ENCODE data around the gene TP53BP2. TPM values are rescaled to one million over a fixed set of nuclear protein-coding genes. Genes with fewer than 3 reads are reported as not detected.
"Not testable (repeated sequence)": the region's sequence is repeated elsewhere in the genome, so short reads cannot be mapped to it uniquely, and the experiment has no call there.

TP53BP2 gene
- total RNA-seq, 1 experiment from 2014 or later: 32.0 TPM

DNA sequence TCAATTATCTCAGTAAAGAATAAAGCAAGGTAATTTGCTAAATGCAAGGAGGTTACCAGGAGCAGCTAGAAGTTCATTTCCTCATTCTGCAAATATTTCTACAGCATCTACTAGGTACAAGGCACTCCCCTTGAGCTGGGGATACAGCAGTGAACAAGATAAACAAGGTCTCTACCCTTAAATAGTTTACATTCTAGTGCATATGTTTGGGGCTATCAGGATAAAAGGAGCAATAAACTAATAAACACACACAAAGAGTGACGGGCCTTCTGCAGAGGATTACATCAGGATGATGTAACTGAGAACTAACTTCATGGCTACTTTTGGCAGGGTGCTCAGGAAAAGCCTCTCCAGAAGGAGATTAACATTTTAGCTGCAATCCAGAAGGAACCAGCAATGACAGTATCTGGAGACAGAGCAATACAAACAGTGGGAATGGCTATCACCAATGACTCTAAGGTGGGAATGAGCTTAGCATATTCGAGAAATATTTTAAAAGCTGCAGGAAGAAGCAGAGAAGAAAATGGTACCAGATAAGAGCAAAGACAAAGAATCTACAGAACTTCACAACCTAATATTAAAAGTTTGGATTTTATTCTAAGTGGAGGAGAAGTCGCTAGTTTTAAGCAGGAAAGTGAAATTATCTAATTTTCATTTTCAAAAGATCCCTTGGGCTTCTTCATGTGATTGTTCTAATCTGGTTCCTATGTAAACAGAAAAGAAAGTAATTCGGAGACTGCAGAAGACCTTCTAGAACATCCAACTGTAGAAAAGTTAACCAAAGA, 25.8 kb downstream of the TP53BP2 start:
- intact Hi-C loops (cut with micrococcal nuclease): loop anchor here (10.0 kb wide), 1 partner anchor 295 kb away; the partner anchor contains the start of gene FBXO28
- peaks cover 3% of the 10 kb centered on the region; the same call in 1 of the 2 replicates for H3K36me3 ChIP-seq (ENCODE audit: low read depth, low read length)
- ChIA-PET POLR2A (ENCODE audit: unreplicated experiment) (interaction anchor here (0.6 kb wide), 1 partner anchor 45 kb away, joined by 3 read pairs; no protein-coding TSS in a partner anchor), CTCF (no interaction called here)
- DNase-seq: no peak
- H2AFZ ChIP-seq (ENCODE audit: low read length): no peak overlapping the region
- no peak for TF ChIP-seq EZH2 (IDR thresholded peaks at IDR 0.05; ENCODE audit: low read length, unreplicated experiment)
- TF ChIP-seq, protein P1, sequence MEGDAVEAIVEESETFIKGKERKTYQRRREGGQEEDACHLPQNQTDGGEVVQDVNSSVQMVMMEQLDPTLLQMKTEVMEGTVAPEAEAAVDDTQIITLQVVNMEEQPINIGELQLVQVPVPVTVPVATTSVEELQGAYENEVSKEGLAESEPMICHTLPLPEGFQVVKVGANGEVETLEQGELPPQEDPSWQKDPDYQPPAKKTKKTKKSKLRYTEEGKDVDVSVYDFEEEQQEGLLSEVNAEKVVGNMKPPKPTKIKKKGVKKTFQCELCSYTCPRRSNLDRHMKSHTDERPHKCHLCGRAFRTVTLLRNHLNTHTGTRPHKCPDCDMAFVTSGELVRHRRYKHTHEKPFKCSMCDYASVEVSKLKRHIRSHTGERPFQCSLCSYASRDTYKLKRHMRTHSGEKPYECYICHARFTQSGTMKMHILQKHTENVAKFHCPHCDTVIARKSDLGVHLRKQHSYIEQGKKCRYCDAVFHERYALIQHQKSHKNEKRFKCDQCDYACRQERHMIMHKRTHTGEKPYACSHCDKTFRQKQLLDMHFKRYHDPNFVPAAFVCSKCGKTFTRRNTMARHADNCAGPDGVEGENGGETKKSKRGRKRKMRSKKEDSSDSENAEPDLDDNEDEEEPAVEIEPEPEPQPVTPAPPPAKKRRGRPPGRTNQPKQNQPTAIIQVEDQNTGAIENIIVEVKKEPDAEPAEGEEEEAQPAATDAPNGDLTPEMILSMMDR (conservative IDR thresholded peaks at IDR 0.05; ENCODE audit: low read depth, low read length): no peak
- no peak for TF ChIP-seq EZH2phosphoT487 (IDR thresholded peaks at IDR 0.05; ENCODE audit: borderline replicate concordance, low read length)
- H4K20me1 ChIP-seq (ENCODE audit: low read length): peaks cover 8% of the 10 kb centered on the region; the same call in 1 of the 2 replicates
- no peak overlapping the region for H3K9ac ChIP-seq (ENCODE audit: low read length)
- no peaks in the 10 kb centered on the region for H3K9me3 ChIP-seq (ENCODE audit: low read length)
- no peaks in the 10 kb centered on the region for H3F3A ChIP-seq (ENCODE audit: low read length, unreplicated experiment)
- H3K27ac ChIP-seq (ENCODE audit: low read length): no peak overlapping the region
- ATAC-seq: no peak
- BruUV-seq (replicated peaks): no TSS peak
- no peak overlapping the region for H3K4me3 ChIP-seq (ENCODE audit: low read length)
- no peaks in the 10 kb centered on the region for H3K9me2 ChIP-seq (replicated peaks; ENCODE audit: low read length)
- no peak overlapping the region for H3K4me2 ChIP-seq (ENCODE audit: low read length)
- peaks cover 43% of the 10 kb centered on the region for H3K79me2 ChIP-seq (ENCODE audit: low read length)
- peaks cover 20% of the 10 kb centered on the region for H3K4me1 ChIP-seq (ENCODE audit: insufficient read depth, low read length)
- H3K27me3 ChIP-seq (ENCODE audit: low read length): no peaks in the 10 kb centered on the region

DNA sequence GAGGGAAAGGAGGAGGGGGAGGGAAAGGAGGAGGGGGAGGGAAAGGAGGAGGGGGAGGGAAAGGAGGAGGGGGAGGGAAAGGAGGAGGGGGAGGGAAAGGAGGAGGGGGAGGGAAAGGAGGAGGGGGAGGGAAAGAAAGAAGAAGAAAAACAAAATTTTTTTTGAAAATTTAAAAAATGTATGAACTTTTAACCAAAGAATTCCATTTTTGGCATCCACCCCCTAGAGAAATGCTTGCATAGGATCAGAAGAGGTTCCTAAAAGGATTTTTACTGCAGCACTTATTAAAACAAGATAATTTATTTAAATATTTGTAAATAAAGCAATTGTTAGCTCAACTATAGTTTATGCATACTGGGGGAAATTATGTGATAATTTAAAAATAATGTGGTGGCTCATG, 28.5 kb downstream of the TP53BP2 start:
- H3K4me2 ChIP-seq (ENCODE audit: low read length): not testable (repeated sequence)
- intact Hi-C loops (cut with micrococcal nuclease): loop anchor here (10.0 kb wide), 1 partner anchor 298 kb away; the partner anchor contains the start of gene FBXO28

DNA sequence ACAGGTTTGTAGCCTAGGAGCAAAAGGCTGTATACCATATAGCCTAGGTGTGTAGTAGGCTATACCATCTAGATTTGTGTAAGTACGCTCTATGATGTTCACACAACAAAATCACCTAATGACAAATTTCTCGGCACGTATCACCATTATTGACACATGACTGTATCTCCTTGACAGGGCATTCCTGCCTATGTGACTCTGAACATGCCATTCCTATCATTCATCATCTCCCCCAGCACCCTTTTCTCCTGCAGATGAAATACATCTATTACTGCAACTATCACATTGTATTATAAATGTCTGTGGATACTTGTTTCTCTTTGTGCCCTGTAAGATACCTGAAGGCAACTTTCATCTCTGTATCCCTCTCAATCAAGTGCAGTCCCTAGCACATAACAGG, 29.9 kb downstream of the TP53BP2 start:
- Histone ChIP-seq H3K36me3 (ENCODE audit: low read depth, low read length) (peaks cover 17% of the 10 kb centered on the region; the same call in 1 of the 2 replicates), H3K9me2 (replicated peaks; ENCODE audit: low read length) (no peaks in the 10 kb centered on the region), H3K27ac (ENCODE audit: low read length) (no peak overlapping the region), H2AFZ (ENCODE audit: low read length) (no peak overlapping the region), H3K9me3 (ENCODE audit: low read length) (no peaks in the 10 kb centered on the region), H3K9ac (ENCODE audit: low read length) (no peak overlapping the region), H3F3A (ENCODE audit: low read length, unreplicated experiment) (no peaks in the 10 kb centered on the region), H3K4me2 (ENCODE audit: low read length) (peak overlapping the region; percentile 61), H4K20me1 (ENCODE audit: low read length) (peaks cover 8% of the 10 kb centered on the region; the same call in 1 of the 2 replicates), H3K27me3 (ENCODE audit: low read length) (no peaks in the 10 kb centered on the region), H3K4me3 (ENCODE audit: low read length) (0 out of 2 replicates have a peak overlapping the region, but pooled peaks have one; percentile 12), H3K4me1 (ENCODE audit: insufficient read depth, low read length) (peaks cover 20% of the 10 kb centered on the region), H3K79me2 (ENCODE audit: low read length) (peaks cover 18% of the 10 kb centered on the region)
- no peak for TF ChIP-seq EZH2 (IDR thresholded peaks at IDR 0.05; ENCODE audit: low read length, unreplicated experiment)
- TF ChIP-seq, protein P1 (conservative IDR thresholded peaks at IDR 0.05; ENCODE audit: low read depth, low read length): no peak
- POLR2A ChIA-PET (ENCODE audit: unreplicated experiment): no interaction called here
- ATAC-seq (peak; percentile 87), DNase-seq (peak; percentile 92)
- no TSS peak for BruUV-seq (replicated peaks)
- CTCF ChIA-PET: no interaction called here
- intact Hi-C loops (cut with micrococcal nuclease): loop anchor here (10.0 kb wide), 1 partner anchor 299 kb away; the partner anchor contains the start of gene FBXO28

More for the DNA sequence above, 28.5 kb downstream of the TP53BP2 start:
- H2AFZ ChIP-seq (ENCODE audit: low read length); H3F3A ChIP-seq (ENCODE audit: low read length, unreplicated experiment); DNase-seq; H3K4me3 ChIP-seq (ENCODE audit: low read length); H3K27me3 ChIP-seq (ENCODE audit: low read length); H4K20me1 ChIP-seq (ENCODE audit: low read length); H3K27ac ChIP-seq (ENCODE audit: low read length); POLR2A ChIA-PET (ENCODE audit: unreplicated experiment); ATAC-seq; BruUV-seq (replicated peaks); H3K9ac ChIP-seq (ENCODE audit: low read length); CTCF ChIA-PET; H3K9me2 ChIP-seq (replicated peaks; ENCODE audit: low read length); H3K9me3 ChIP-seq (ENCODE audit: low read length): not testable (repeated sequence)
- Histone ChIP-seq H3K36me3 (ENCODE audit: low read depth, low read length) (peaks cover 15% of the 10 kb centered on the region; the same call in 1 of the 2 replicates), H3K79me2 (ENCODE audit: low read length) (peaks cover 25% of the 10 kb centered on the region), H3K4me1 (ENCODE audit: insufficient read depth, low read length) (peaks cover 20% of the 10 kb centered on the region)

Data from PC-3 (cell line).